Stimulated activated CD4-positive, alpha-beta T cell treated with anti-CD3 and anti-CD28 coated beads, Interleukin-2, amount 100 ng/mL, for 4 hours (primary cell): ENCODE data around the gene GRK6.

Experiments
- DNase-seq: peaks from one replicate; pipeline ENCODE4 v3.0.0-alpha.2; 2020; ENCODE audit warnings: low read depth

Gene GRK6

DNA sequence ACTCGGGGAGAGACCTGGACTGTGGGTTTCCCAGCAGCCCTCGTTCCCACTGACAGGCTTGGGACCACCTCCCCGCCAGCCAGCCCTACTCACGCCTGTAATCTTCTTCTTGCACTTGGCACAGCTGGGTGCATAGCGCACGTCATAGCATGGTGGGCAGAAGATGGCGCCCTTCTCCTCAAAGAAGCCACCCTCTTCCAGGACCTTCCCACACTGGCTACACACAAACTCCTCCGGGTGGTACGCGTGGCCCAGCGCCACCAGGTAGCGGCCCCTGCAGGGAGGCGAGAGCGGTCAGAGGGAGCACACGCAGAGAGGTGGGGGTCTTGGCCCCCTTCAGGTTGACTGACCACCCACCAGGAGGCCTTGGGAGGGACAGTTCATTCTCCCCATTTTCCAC is 61.5 kb downstream of the GRK6 start:
- DNase-seq: no peak

- no peak for DNase-seq
Observed at GRCh38 chr5:177489119-177489716, 62.7 kb downstream of the GRK6 start.

- DNase-seq: no peak
Observed at GRCh38 chr5:177490311-177490991, 64.0 kb downstream of the GRK6 start.

DNA sequence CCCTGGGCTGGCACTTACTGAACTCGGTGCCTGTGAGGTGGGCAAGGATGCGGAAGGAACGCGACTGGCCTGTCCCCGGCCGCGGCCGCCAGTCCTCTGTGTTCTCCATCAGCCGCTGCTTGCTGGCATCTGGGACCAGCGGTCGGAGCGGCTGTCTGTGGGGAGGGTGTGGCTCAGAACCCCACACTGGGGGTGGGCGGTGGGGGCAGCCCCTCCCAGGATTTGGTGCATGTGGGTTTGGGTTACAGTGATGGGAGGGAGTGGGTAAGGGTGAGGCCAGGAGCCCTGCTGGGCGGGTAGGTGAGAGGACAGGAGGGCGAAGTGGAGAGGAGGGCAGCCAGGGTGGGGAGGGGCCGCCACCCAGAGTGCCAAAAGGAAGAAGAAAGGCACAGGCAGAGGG is 64.5 kb downstream of the GRK6 start:
- no peak for DNase-seq

- no peak for DNase-seq
Observed at GRCh38 chr5:177491429-177491945, 65.0 kb downstream of the GRK6 start.

- DNase-seq: no peak
Observed at GRCh38 chr5:177491983-177492746, 65.7 kb downstream of the GRK6 start.
